Measurements from ENCODE around the gene SETD3.

The SETD3 gene

DNA sequence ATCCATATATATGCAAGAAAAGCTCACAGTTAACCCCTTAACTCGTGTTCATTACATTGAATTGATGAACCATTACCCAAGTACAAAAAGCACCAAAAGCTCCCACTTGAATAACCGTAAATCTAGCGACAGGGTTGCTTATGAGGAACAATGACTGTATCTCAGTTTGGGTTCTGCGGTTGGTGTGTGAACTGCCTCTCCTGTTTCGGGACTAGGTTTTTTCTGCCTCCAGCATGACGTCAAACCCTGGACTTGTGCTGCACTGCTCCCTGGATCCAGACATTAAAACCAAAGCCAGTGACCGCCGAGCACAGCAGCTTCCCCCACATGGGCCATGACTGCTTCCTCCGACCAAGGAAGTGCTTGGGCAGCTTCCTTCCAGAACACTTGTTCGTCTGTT lies 77.7 kb downstream of the SETD3 start:
- Mint-ChIP-seq H3K4me3 (no peak overlapping the region), H3K27ac (no peak overlapping the region), H3K27me3 (no peaks in the 10 kb centered on the region), H3K36me3 (peaks cover 56% of the 10 kb centered on the region), H3K9me3 (no peaks in the 10 kb centered on the region), H3K4me1 (peaks cover 11% of the 10 kb centered on the region)
- CTCF ChIA-PET = interaction anchor here (0.9 to 4.7 kb wide), 3 partner anchors 10 to 14 kb away, joined by 3 to 29 read pairs (median 14); no protein-coding TSS in a partner anchor
- no peak for DNase-seq

GRCh38 chr14:99402285-99402648 lies 78.4 kb downstream of the SETD3 start:
- no peaks in the 10 kb centered on the region for H3K9me3 Mint-ChIP-seq
- CTCF ChIA-PET = interaction anchor here (3.0 to 4.7 kb wide), 2 partner anchors 9 to 14 kb away, joined by 14 to 29 read pairs; no protein-coding TSS in a partner anchor
- H3K27me3 Mint-ChIP-seq = no peaks in the 10 kb centered on the region
- peaks cover 54% of the 10 kb centered on the region for H3K36me3 Mint-ChIP-seq
- H3K27ac Mint-ChIP-seq = no peak overlapping the region
- H3K4me3 Mint-ChIP-seq = no peak overlapping the region
- H3K4me1 Mint-ChIP-seq = peaks cover 11% of the 10 kb centered on the region
- DNase-seq = no peak

DNA sequence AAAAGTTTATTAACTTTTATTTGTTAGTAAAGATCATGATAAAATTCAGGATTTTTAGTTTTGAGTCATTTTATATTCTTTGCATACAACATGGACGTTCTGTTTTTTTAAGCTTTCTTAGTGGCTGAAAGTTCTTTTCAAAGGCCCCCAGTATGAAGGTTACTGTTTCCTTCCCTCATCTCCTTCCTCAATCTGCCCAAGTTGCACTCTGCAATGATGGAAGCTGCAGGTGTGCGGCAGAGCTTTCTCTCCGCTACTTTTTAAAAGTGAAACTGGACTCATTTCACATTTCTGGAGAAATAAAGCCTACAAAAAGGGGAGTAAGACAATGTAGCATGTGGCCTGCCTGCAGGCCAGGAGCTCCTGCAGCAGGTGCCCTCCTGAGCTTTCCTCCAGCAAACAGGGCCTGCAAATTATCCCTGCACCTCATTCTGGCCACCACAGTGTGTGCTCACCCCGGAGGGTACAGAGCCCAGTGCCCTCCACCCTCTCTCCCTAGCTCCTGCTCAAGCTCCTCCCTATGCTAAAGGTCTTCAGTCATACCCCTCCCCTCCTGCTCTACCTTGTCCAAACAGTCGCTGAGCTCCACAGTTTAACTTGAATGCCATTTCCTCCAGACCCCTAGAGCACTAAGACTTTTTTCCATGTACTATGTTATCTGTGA lies 78.9 kb downstream of the SETD3 start:
- Mint-ChIP-seq H3K27me3 (no peaks in the 10 kb centered on the region), H3K4me3 (no peak overlapping the region), H3K36me3 (peaks cover 54% of the 10 kb centered on the region), H3K4me1 (peaks cover 11% of the 10 kb centered on the region), H3K9me3 (no peaks in the 10 kb centered on the region), H3K27ac (peak overlapping the region; percentile 54)
- no peak for DNase-seq
- CTCF ChIA-PET = interaction anchor here (0.9 to 4.7 kb wide), 3 partner anchors 9 to 16 kb away, joined by 3 to 29 read pairs (median 14); no protein-coding TSS in a partner anchor

GRCh38 chr14:99401211-99401610 lies 79.4 kb downstream of the SETD3 start:
- H3K9me3 Mint-ChIP-seq = no peaks in the 10 kb centered on the region
- no peak for DNase-seq
- H3K27ac Mint-ChIP-seq = no peak overlapping the region
- peaks cover 11% of the 10 kb centered on the region for H3K4me1 Mint-ChIP-seq
- no peaks in the 10 kb centered on the region for H3K27me3 Mint-ChIP-seq
- peaks cover 50% of the 10 kb centered on the region for H3K36me3 Mint-ChIP-seq
- CTCF ChIA-PET = interaction anchor here (0.9 to 4.7 kb wide), 4 partner anchors 8 to 16 kb away, joined by 3 to 29 read pairs (median 9); no protein-coding TSS in a partner anchor
- H3K4me3 Mint-ChIP-seq = no peak overlapping the region

- H3K4me1 Mint-ChIP-seq = peaks cover 11% of the 10 kb centered on the region
- peaks cover 26% of the 10 kb centered on the region for H3K36me3 Mint-ChIP-seq
- no peak for DNase-seq
- CTCF ChIA-PET = interaction anchor here (0.6 to 1.1 kb wide), 2 partner anchors 17 to 1715 kb away, joined by 3 to 5 read pairs; no protein-coding TSS in a partner anchor
- H3K9me3 Mint-ChIP-seq = no peaks in the 10 kb centered on the region
- H3K4me3 Mint-ChIP-seq = no peak overlapping the region
- no peak overlapping the region for H3K27ac Mint-ChIP-seq
- no peaks in the 10 kb centered on the region for H3K27me3 Mint-ChIP-seq
Observed at GRCh38 chr14:99397698-99398097, 83.0 kb downstream of the SETD3 start.

- no peaks in the 10 kb centered on the region for H3K27me3 Mint-ChIP-seq
- H3K4me1 Mint-ChIP-seq = no peaks in the 10 kb centered on the region
- CTCF ChIA-PET = interaction anchor here (0.7 to 1.5 kb wide), 4 partner anchors 9 to 1014 kb away, joined by 3 to 4 read pairs (median 3); no protein-coding TSS in a partner anchor
- H3K36me3 Mint-ChIP-seq = peaks cover 18% of the 10 kb centered on the region
- no peak overlapping the region for H3K27ac Mint-ChIP-seq
- H3K4me3 Mint-ChIP-seq = no peak overlapping the region
- no peaks in the 10 kb centered on the region for H3K9me3 Mint-ChIP-seq
- DNase-seq = no peak
Observed at GRCh38 chr14:99395909-99396530, 84.6 kb downstream of the SETD3 start.

DNA sequence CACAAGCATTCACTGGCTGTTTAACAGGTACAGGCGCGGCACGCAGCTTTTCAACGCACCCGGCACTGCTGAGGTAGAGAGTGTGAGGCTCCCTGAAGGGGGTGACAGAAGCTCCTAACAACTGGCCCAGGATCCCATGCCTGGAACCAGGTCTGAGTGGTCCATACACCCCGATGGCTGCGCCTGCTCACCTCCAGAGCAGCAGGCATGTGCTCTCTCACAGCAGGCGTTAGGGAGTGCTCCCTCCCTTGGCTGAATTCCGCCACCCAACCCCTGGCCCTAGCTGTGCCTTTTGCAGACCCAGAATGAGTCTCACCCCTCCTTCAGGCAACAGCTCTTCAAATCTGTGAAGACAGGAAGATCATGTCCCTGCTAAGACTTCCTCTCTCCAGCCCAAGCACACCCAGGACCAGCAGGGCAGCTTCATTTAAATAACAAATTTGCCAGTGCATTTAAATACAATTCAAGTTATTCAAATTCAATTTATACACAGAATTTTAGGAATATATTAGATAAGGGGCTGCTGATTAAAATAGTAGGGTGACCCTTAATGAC lies 86.0 kb downstream of the SETD3 start:
- Mint-ChIP-seq H3K36me3 (peaks cover 13% of the 10 kb centered on the region), H3K4me3 (no peak overlapping the region), H3K27ac (no peak overlapping the region), H3K27me3 (no peaks in the 10 kb centered on the region), H3K4me1 (no peaks in the 10 kb centered on the region), H3K9me3 (no peaks in the 10 kb centered on the region)
- no peak for DNase-seq
- CTCF ChIA-PET = interaction anchor here (1.3 to 1.5 kb wide), 2 partner anchors 12 to 19 kb away, joined by 3 read pairs; no protein-coding TSS in a partner anchor

DNA sequence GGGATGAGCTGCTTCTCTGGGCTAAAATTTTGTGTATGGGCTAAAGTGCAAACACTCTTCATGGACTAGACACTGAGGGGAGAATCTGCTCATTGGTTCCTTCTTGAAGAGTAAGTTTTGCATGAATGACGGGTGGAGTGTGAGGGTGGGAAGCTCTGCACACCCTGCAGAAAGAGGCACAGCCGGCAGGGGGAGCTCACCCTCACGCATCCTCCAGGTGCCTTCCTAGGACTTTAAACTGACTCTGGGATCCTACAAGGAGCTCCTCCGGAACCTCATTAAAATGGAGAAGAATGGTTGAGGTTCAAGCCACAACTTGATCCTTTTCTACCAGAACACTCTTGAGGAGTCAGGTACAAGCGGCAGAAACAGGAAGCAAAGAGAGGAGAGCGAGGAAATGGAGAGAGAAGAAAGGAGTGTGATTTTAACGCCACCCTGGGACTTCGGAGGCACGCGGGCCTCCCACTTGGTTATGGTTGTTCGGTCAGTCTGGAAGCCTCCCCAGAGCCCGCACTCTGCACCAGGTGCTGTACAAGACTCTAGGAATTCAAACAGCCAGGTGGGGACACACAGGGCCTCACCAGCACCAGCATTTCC lies 87.5 kb downstream of the SETD3 start:
- H3K4me3 Mint-ChIP-seq = no peak overlapping the region
- H3K27me3 Mint-ChIP-seq = no peaks in the 10 kb centered on the region
- peaks cover 3% of the 10 kb centered on the region for H3K4me1 Mint-ChIP-seq
- peak overlapping the region; percentile 24 for H3K27ac Mint-ChIP-seq
- CTCF ChIA-PET = interaction anchor here (0.7 to 3.0 kb wide), 19 partner anchors 10 to 115 kb away, joined by 3 to 29 read pairs (median 4); no protein-coding TSS in a partner anchor
- no peaks in the 10 kb centered on the region for H3K9me3 Mint-ChIP-seq
- DNase-seq = peak; percentile 52
- peaks cover 2% of the 10 kb centered on the region for H3K36me3 Mint-ChIP-seq

DNA sequence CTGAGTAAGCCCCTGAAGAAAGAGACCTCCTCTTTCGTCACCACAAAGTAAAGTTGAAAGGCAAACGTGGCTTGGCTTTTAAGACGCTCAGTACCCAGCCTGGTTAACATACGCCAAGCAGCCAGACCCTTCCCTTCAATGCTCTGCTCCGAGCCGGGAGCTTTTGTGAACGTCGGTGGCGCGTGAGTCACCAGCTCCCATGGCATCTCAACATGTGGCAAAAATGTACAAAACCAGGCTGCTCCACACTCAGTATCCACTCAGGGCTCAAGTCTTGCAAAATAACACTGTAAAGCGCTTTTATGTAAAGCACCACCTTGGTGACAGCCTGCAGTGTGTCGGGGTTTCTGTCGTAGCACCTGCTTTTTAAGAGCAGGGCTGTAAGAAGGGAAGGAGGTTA lies 89.0 kb downstream of the SETD3 start:
- H3K27ac Mint-ChIP-seq = peak overlapping the region; percentile 19
- H3K36me3 Mint-ChIP-seq = no peaks in the 10 kb centered on the region
- H3K9me3 Mint-ChIP-seq = no peaks in the 10 kb centered on the region
- peaks cover under 1% of the 10 kb centered on the region for H3K27me3 Mint-ChIP-seq
- CTCF ChIA-PET = interaction anchor here (0.9 to 3.0 kb wide), 4 partner anchors 8 to 43 kb away, joined by 3 to 13 read pairs (median 7); no protein-coding TSS in a partner anchor
- DNase-seq = no peak
- peaks cover 11% of the 10 kb centered on the region for H3K4me1 Mint-ChIP-seq
- H3K4me3 Mint-ChIP-seq = no peak overlapping the region

DNA sequence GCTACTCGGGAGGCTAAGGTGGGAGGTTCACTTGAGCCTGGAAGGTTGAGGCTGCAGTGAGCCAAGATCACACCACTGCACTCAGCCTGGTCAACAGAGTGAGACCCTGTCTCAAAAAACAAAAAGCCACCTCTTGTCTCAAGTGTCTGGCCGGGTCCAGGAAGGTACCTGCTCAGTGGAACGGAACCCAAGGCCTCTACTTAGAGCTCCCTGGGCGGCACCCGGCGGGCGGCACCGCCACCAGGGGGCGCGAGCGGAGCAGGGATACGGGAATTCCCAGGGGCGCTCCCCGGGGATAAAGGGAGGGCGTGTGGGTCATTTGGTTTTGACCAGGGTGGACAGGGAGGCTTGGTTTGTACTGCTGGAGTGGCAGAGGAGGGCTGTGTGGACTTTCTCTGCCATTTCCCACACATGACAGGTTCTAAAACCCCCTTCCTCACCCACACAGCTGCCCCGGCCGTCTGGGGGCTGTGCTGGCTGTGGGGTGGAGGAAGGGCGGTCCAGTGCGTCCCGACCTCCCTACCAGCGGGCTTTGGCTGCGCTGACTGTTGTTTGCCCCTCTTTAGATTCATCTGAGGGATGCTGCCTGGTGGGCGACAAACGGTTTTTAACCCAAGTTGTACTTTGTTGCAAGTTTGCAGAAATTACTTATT lies 91.4 kb downstream of the SETD3 start:
- no peak overlapping the region for H3K4me3 Mint-ChIP-seq
- no peak overlapping the region for H3K27ac Mint-ChIP-seq
- CTCF ChIA-PET = interaction anchor here (0.5 to 3.1 kb wide), 16 partner anchors 9 to 618 kb away, joined by 3 to 14 read pairs (median 4); no protein-coding TSS in a partner anchor
- H3K27me3 Mint-ChIP-seq = peaks cover 18% of the 10 kb centered on the region
- peaks cover 11% of the 10 kb centered on the region for H3K4me1 Mint-ChIP-seq
- H3K36me3 Mint-ChIP-seq = no peaks in the 10 kb centered on the region
- no peaks in the 10 kb centered on the region for H3K9me3 Mint-ChIP-seq
- DNase-seq = peak; percentile 32

GRCh38 chr14:99388286-99388685 lies 92.4 kb downstream of the SETD3 start:
- H3K36me3 Mint-ChIP-seq = no peaks in the 10 kb centered on the region
- no peak for DNase-seq
- peaks cover 21% of the 10 kb centered on the region for H3K27me3 Mint-ChIP-seq
- H3K4me1 Mint-ChIP-seq = peaks cover 11% of the 10 kb centered on the region
- H3K4me3 Mint-ChIP-seq = no peak overlapping the region
- no peaks in the 10 kb centered on the region for H3K9me3 Mint-ChIP-seq
- no peak overlapping the region for H3K27ac Mint-ChIP-seq
- CTCF ChIA-PET = interaction anchor here (0.9 to 3.1 kb wide), 8 partner anchors 12 to 81 kb away, joined by 3 to 14 read pairs (median 4); no protein-coding TSS in a partner anchor

- no peak overlapping the region for H3K4me3 Mint-ChIP-seq
- no peak overlapping the region for H3K27ac Mint-ChIP-seq
- H3K36me3 Mint-ChIP-seq = no peaks in the 10 kb centered on the region
- H3K27me3 Mint-ChIP-seq = peaks cover 21% of the 10 kb centered on the region
- no peaks in the 10 kb centered on the region for H3K9me3 Mint-ChIP-seq
- peak; percentile 32 for DNase-seq
- peaks cover 11% of the 10 kb centered on the region for H3K4me1 Mint-ChIP-seq
- CTCF ChIA-PET = interaction anchor here (1.3 to 3.1 kb wide), 4 partner anchors 15 to 68 kb away, joined by 3 to 14 read pairs (median 7); no protein-coding TSS in a partner anchor
Observed at GRCh38 chr14:99387880-99388279, 92.8 kb downstream of the SETD3 start.

Measured in activated naive CD4-positive, alpha-beta T cell treated with anti-CD3 and anti-CD28 coated beads, Interleukin-2, amount 10 ng/mL, durations not matched to agents 7 days and 5 days (primary cell).